Suprapubic skin (tissue), 4 donors: Measurements from ENCODE around the gene TPRG1.

ENCODE experiments used
- CTCF ChIP-seq, 2 donors: fragments of 200-600 bp in 1 of 2; fragments of 450-650 bp in 1 of 2; sonication (generic) in 1 of 2; IDR thresholded peaks; one replicate each; pipeline ENCODE4 v1.5.1; 2016 to 2019; ENCODE audit warnings: antibody characterized with exemption in 2 of 2, mild to moderate bottlenecking in 1 of 2, moderate library complexity in 1 of 2
- EP300 ChIP-seq: sonication (generic); formaldehyde crosslinking; IDR thresholded peaks from one replicate; pipeline ENCODE4 v1.6.1; 2017; ENCODE audit warnings: antibody characterized with exemption
- POLR2A ChIP-seq, 2 donors: fragments of 450-650 bp; IDR thresholded peaks; one replicate each; pipeline ENCODE4 v1.6.1; 2017; ENCODE audit warnings: antibody characterized with exemption in 2 of 2, mild to moderate bottlenecking in 2 of 2, moderate library complexity in 2 of 2
- POLR2AphosphoS5 ChIP-seq, 3 donors: sonication (generic); formaldehyde crosslinking; IDR thresholded peaks; one replicate each; pipeline ENCODE4 v1.6.1; 2017; ENCODE audit warnings: antibody characterized with exemption in 3 of 3

- TF ChIP-seq POLR2A (IDR thresholded peaks at IDR 0.05) (no peak), CTCF (IDR thresholded peaks at IDR 0.05) (no peak), POLR2AphosphoS5 (IDR thresholded peaks at IDR 0.05) (no peak), EP300 (no peak)
Measured at GRCh38 chr3:189158034-189158433, 13.7 kb upstream of the TPRG1 start.
